Glutamatergic neuron (in vitro differentiated cells): ENCODE results near the gene PNP. TPM values are rescaled to one million over a fixed set of nuclear protein-coding genes. Genes with fewer than 3 reads are reported as not detected.

Source experiments
- DNase-seq: peaks from one replicate; pipeline ENCODE4 v3.0.0; 2022
- H3K27ac Mint-ChIP-seq: one replicate; pipeline ENCODE4 v1.8.0; 2020; ENCODE audit warnings: mild to moderate bottlenecking, mixed read lengths, inconsistent platforms; ENCODE audit not compliant: unreplicated experiment
- H3K27me3 Mint-ChIP-seq: one replicate; pipeline ENCODE4 v1.8.0; 2020; ENCODE audit warnings: mild to moderate bottlenecking, moderate library complexity, mixed read lengths, inconsistent platforms; ENCODE audit not compliant: unreplicated experiment
- H3K36me3 Mint-ChIP-seq: one replicate; pipeline ENCODE4 v1.8.0; 2020; ENCODE audit warnings: mild to moderate bottlenecking, mixed read lengths, inconsistent platforms; ENCODE audit not compliant: unreplicated experiment
- H3K4me1 Mint-ChIP-seq: one replicate; pipeline ENCODE4 v1.8.0; 2020; ENCODE audit warnings: mild to moderate bottlenecking, low read depth, mixed read lengths, inconsistent platforms; ENCODE audit not compliant: unreplicated experiment
- H3K4me3 Mint-ChIP-seq: one replicate; pipeline ENCODE4 v1.8.0; 2020; ENCODE audit warnings: mild to moderate bottlenecking, mixed read lengths, inconsistent platforms; ENCODE audit not compliant: unreplicated experiment
- H3K9me3 Mint-ChIP-seq: one replicate; pipeline ENCODE4 v1.8.0; 2020; ENCODE audit warnings: mild to moderate bottlenecking, moderate library complexity, mixed read lengths, inconsistent platforms; ENCODE audit not compliant: unreplicated experiment
- CTCF ChIP-seq: fragments of 200-600 bp; sonication (generic); IDR thresholded peaks from one replicate; pipeline ENCODE4 v1.5.0; 2021; ENCODE audit not compliant: partially characterized antibody, unreplicated experiment
- total RNA-seq: library from RNA; stranded (reverse); fragmentation: NEBNext Ultra II Directional; extraction: Animal tissue kit (Norgen Biotek cat#: 25700); gene quantifications from one replicate; pipeline ENCODE4 v1.2.1, GENCODE V29; 2021; ENCODE audit not compliant: unreplicated experiment

Gene PNP
- total RNA-seq, 1 donor from 2014 or later = 25.9 TPM

DNA sequence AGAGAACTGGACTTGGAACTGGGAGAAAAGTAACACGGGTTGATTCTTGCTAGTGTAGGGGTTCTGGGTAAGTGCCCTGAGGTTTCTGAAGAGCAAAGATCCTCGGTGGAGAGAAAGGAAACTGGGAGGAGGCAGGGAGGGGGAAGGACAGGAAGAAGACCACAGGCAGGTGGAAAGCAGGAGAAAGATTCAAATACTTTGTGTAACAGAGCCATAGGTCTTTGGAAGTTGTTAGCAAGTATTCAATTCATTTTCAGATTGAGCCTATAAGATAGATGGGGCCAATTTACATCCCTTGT, 1.3 kb downstream of the PNP start:
- Mint-ChIP-seq H3K4me3 (peak overlapping the region; percentile 91), H3K4me1 (peaks cover 8% of the 10 kb centered on the region), H3K27me3 (peaks cover 4% of the 10 kb centered on the region), H3K9me3 (peaks cover 4% of the 10 kb centered on the region), H3K36me3 (no peaks in the 10 kb centered on the region), H3K27ac (no peak overlapping the region)
- TF ChIP-seq CTCF = no peak
- no peak for DNase-seq

- Mint-ChIP-seq H3K27me3 (peaks cover 4% of the 10 kb centered on the region), H3K4me3 (no peak overlapping the region), H3K4me1 (peaks cover 8% of the 10 kb centered on the region), H3K36me3 (no peaks in the 10 kb centered on the region), H3K9me3 (peaks cover 4% of the 10 kb centered on the region), H3K27ac (no peak overlapping the region)
- TF ChIP-seq CTCF = no peak
- DNase-seq = no peak
Observed at GRCh38 chr14:20472536-20473169, 3.4 kb downstream of the PNP start.

DNA sequence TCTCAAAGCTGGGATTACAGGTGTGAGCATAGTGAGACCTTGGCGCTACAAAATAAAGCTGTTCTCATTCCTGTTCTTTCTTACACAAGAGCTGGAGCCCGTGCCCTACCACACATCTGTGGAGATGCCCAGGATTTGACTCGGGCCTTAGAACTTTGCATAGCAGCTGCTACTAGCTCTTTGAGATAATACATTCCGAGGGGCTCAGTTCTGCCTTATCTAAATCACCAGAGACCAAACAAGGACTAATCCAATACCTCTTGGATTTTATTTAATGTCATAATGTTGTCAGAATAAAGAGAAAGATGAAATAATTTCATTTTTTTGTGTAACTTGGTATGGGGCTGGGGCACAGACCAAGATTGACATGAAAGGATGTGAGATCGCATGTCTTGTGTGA, 7.6 kb downstream of the PNP start:
- H3K4me1 Mint-ChIP-seq = no peaks in the 10 kb centered on the region
- peaks cover 1% of the 10 kb centered on the region for H3K9me3 Mint-ChIP-seq
- H3K27ac Mint-ChIP-seq = no peak overlapping the region
- H3K27me3 Mint-ChIP-seq = no peaks in the 10 kb centered on the region
- no peak for DNase-seq
- H3K4me3 Mint-ChIP-seq = no peak overlapping the region
- H3K36me3 Mint-ChIP-seq = no peaks in the 10 kb centered on the region
- TF ChIP-seq CTCF = no peak

DNA sequence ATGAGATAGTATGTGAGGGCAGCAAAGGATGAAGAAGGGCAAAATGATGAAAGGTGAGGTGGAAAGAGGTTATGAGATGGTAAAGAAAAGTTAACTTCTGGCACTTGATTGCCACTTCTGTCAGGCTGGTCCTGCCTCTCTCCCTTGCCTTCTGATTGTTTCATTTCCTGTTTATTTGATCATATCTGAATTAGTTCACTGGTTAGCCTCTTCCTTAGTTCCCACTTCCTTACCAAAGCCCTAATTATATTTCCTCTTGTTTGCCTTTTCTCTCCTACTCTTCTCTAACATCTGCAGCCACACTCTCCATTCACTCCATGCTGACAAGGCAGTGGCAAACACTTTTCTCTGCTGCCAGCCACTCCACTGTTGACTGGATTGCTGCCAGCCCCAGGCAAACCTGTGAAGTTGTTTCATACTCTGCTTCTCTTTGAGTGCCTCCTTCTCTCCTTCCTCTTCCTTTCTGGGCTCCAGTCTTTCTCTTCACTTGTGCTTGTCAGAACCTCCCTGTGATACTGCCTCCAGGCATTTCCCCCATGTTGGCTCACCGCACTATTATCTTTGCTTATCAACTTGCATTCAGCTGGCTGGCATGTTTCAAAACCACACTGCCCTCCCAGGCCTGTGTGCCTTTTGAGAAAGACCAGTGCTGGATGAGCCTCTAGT, 8.1 kb downstream of the PNP start:
- no peak for TF ChIP-seq CTCF
- no peaks in the 10 kb centered on the region for H3K4me1 Mint-ChIP-seq
- peaks cover 1% of the 10 kb centered on the region for H3K9me3 Mint-ChIP-seq
- H3K4me3 Mint-ChIP-seq = no peak overlapping the region
- H3K36me3 Mint-ChIP-seq = no peaks in the 10 kb centered on the region
- H3K27me3 Mint-ChIP-seq = no peaks in the 10 kb centered on the region
- H3K27ac Mint-ChIP-seq = no peak overlapping the region
- DNase-seq = no peak

GRCh38 chr14:20478894-20479293, 9.7 kb downstream of the PNP start:
- TF ChIP-seq CTCF = no peak
- Mint-ChIP-seq H3K4me3 (no peak overlapping the region), H3K27me3 (no peaks in the 10 kb centered on the region), H3K9me3 (peaks cover 1% of the 10 kb centered on the region), H3K27ac (no peak overlapping the region), H3K36me3 (no peaks in the 10 kb centered on the region), H3K4me1 (no peaks in the 10 kb centered on the region)
- DNase-seq = no peak
